GM21360 (cell line): ENCODE measurements around the gene HMGCS2.
"Not testable (repeated sequence)": the region's sequence is repeated elsewhere in the genome, so short reads cannot be mapped to it uniquely, and the experiment has no call there.

Source experiments
- ATAC-seq: cut with Tn5 transposase; IDR thresholded peaks from one replicate; pipeline ENCODE4 v1.9.1; 2021; ENCODE audit warnings: mild to moderate bottlenecking, moderate library complexity; ENCODE audit not compliant: unreplicated experiment

The HMGCS2 gene

GRCh38 chr1:119790451-119791198 is 21.9 kb upstream of the HMGCS2 start:
- no peak for ATAC-seq

GRCh38 chr1:119787776-119788175 is 19.1 kb upstream of the HMGCS2 start:
- ATAC-seq: no peak

GRCh38 chr1:119786473-119787050 is 17.9 kb upstream of the HMGCS2 start:
- not testable (repeated sequence) for ATAC-seq

GRCh38 chr1:119786046-119786445 is 17.3 kb upstream of the HMGCS2 start:
- not testable (repeated sequence) for ATAC-seq

GRCh38 chr1:119784191-119784781 is 15.6 kb upstream of the HMGCS2 start:
- ATAC-seq: no peak

- no peak for ATAC-seq
These were observed 14.9 kb upstream of the HMGCS2 start for GRCh38 chr1:119783354-119784185.

GRCh38 chr1:119782631-119783325 is 14.1 kb upstream of the HMGCS2 start:
- ATAC-seq: no peak

- ATAC-seq: no peak
These were observed 12.9 kb upstream of the HMGCS2 start for GRCh38 chr1:119781434-119782210.

GRCh38 chr1:119779869-119780356 is 11.2 kb upstream of the HMGCS2 start:
- ATAC-seq: no peak

- no peak for ATAC-seq
These were observed 10.3 kb upstream of the HMGCS2 start for GRCh38 chr1:119778886-119779560.

- no peak for ATAC-seq
These were observed 9.7 kb upstream of the HMGCS2 start for GRCh38 chr1:119778359-119778758.

- ATAC-seq: no peak
These were observed 6.2 kb upstream of the HMGCS2 start for GRCh38 chr1:119774746-119775490.

- ATAC-seq: no peak
These were observed 5.1 kb upstream of the HMGCS2 start for GRCh38 chr1:119773711-119774241.

- ATAC-seq: no peak
These were observed 3.6 kb upstream of the HMGCS2 start for GRCh38 chr1:119772298-119772697.

- ATAC-seq: no peak
These were observed 3.1 kb upstream of the HMGCS2 start for GRCh38 chr1:119771770-119772169.

GRCh38 chr1:119771016-119771415 is 2.3 kb upstream of the HMGCS2 start:
- no peak for ATAC-seq

GRCh38 chr1:119767486-119767885 is 1.2 kb downstream of the HMGCS2 start:
- ATAC-seq: no peak

GRCh38 chr1:119766374-119766794 is 2.3 kb downstream of the HMGCS2 start:
- no peak for ATAC-seq
